ACHN (cell line): Measurements from ENCODE around the gene RAD51B.

Source experiments
- DNase-seq: peaks from one replicate; pipeline ENCODE4 v3.0.0-alpha.2; 2015
- in situ Hi-C: cut with HindIII; loops from 2 replicates; pipeline ENCODE4 v1.10.0; 2017; ENCODE audit warnings: low sequenced_read_pairs, low pct_ligation_motif_present, low pct_unique_long_range_greater_than_20kb

RAD51B gene

DNA sequence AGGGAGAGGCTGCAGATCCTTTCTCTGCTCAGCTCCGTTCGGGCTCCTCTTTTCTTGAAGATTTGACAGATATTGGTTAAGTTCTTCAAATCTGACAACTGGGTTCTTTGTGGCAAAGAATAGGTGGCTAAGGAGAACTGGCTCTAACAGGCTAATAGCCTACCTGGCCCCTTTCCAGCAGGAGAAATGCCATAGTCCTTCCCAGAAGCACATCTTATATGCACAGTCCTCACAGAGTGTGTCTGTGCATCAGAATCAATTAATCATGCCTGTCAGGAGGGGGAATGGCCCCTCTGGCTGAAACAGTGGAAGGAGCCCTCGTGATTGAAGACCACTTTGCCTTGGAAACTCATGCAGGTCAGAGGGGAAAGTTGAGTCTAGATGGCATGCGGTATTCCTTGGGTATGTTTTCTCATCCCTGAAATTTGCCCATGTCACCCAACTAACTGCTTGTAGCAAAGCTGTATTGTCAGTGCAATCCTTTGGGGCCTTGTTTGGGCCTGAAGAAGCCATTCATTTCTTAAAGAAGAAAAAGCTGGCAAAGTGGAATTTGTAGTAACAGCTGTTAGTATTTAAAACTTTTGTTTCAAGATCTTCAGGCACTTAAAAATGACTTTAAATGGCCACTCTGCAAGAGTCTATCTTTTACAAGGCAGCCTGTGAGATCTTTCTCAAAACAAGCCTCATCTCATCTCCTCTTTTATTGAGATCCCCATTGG is 721.8 kb downstream of the RAD51B start:
- no peak for DNase-seq
- in situ Hi-C loops, result no loop called here

DNA sequence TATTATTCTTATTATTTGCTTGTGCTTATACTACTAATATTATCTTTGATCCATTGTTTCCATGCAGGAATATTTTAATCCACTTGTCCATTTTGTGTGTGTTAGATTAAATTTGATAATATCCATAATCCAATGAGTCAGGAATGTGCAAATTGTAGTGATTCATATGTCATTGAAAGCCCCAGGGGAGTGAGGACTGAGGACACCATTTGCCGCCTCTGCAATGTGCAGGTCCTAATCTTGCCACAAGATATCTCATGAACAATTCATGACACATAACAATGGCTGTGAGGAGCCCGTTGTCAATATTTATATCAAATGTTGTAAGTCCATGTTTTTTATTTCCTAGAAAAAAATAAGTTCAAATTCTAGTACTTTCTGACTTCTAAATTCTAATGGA is 722.8 kb downstream of the RAD51B start:
- in situ Hi-C loops, result no loop called here

DNA sequence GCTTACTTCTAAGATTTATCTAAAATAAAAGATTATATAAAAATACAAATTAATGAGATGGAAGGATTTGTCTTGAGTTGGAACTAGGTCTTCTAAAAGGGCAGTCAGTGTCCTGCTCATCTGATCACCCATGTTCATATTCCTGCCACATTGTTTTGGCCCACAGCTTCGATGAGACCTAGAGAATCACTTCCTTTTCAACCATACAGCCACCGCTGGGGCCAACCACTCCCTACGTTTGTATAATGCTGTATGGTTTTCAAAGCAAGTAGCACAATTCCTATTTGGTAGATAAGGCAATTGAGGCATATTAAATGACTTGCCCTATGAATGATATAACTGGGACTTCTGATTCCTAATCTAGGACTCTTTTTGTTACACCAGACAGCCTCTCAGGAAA is 723.9 kb downstream of the RAD51B start:
- no peak for DNase-seq
- in situ Hi-C loops, result no loop called here

More for the DNA sequence above, 722.8 kb downstream of the RAD51B start:
- DNase-seq, result no peak

DNA sequence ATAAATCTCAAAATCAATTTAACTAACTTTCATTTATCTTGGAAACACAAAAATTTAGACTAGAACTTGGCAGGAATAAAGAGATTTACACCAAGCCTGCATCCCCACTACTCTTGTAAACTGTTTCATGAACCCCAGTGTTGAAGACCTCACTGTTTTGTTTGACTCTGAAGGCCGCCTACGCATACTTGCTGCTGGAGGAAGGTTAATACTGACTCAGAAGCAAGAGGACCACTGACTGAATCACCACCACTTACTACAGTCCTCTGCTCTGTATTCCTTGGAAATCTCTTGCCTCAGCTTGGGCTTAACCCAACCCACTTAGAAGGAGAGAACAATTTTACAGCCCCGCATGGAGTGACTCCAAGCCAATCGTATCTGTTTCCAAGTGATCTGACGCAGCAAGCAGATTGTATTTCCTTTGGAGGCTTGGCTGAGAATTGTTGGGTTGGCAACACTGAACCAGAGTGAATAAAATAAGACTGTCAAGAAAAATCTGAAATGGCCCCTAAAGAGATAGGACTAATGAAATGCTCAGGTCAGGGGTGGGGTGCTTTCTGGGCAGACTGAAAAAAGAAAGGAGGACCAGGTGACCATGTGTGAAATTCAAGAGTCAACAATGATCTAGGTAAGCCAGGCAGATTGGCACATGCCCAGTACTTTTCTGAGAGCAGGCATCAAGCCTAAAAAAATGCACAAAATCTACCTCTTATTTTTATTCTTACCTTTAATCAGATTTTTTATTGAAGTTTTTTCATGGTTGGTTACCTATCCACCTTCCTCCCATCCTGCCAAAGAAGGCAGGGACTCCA is 724.7 kb downstream of the RAD51B start:
- no peak for DNase-seq
- in situ Hi-C loops, result no loop called here

DNA sequence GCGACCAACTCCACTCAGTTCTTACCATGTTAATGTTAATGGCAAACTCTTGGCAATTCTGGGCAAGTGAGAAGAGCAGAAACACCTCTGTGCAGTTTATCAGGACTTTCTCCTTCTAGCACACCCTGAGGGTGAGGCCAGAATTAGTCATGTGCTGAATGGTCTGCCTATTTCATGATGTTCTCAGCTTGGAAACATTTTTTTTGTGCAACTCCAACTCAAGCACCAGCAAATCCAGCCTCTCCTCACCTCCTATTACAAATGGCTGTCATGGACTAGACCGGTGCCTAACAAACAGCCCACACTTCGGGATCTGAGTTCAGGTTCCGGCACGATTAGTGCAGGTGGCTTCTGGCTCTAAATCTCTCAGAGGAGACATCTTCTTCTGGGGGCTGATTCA is 727.3 kb downstream of the RAD51B start:
- no peak for DNase-seq
- in situ Hi-C loops, result no loop called here

DNA sequence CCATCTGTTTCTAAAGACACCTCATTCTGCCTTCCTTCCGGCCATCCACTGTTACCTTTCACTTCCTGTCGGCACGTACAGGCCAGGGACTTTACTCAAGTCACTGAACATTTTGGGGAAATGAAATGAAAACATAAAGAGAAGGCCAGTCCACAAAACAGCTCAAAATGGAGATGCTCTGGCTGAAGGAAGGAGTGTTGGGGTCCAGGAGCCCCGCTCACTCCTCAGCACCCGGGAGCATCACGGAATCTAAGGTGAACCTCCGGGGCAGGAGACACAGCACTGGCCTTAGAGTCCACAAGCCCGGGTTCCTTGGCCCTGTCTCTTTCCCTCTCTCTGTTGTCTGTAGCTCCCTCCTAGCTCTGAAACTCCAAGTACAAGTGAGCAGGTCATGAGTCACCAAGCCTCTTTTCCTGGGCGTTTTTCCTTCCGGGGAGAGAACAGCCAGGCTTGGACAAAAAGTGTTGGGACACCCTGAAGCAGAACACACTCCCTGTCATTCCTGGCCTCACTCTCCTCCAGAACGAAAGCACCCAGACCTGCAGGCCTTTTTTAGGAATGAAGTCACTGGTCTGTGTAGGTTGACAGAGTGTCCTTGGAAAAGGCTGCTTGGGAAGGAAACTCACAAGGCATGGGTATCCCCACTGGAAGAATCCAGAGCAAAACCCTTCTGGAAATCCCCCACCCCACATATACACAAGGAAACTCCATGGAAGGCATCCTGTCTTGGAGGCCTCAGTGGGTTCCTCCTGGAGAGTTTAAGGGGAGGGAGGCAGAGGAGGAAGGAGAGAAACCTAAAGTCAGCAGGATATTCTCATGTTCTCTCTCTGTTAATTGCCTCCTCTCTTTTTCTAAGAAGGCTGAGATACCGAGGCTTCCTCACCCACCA is 728.0 kb downstream of the RAD51B start:
- in situ Hi-C loops, result no loop called here
- DNase-seq, result peak; percentile 59

DNA sequence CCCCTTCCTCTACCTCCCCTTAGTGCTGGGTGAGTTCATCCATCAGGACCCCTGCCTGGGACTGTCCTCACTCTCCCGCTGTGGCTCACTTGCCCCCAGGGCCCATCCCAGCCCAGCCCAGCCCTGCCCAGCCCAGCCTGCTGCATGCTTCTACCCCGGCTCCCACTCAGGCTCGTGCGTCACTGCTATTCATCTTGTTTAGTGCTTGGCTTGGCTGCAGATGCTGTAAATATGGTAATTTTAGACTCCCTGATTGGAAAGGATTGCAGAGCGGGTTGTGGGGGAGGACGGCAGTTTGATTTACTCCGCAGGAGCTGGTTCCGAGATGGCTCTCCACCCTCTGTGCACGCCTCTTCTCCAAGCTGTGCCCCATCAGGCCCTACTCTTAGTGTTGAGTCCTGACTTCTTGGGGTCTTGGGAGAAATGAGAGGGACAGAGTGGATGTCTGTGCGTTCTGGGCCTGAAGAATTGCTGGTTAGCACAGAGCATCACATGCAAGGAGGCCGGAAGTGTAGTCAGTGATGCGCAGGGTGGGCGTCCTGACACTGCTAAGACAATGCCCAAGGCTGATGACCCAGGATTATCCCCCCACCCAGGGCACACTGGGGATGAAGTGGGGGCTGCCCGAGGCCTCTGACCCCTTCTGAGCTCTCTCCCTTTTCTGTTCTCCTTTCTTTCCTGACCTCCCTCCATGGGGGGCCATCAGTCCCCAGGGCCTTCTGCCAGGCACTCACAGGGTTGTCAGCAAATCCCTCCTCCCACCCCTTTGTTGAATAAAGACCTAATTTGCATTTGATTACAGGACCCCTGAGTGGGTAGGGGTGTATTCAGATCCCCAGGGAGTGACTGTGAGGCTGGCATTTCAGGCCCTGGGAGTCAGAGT is 728.9 kb downstream of the RAD51B start:
- no peak for DNase-seq
- in situ Hi-C loops, result no loop called here

DNA sequence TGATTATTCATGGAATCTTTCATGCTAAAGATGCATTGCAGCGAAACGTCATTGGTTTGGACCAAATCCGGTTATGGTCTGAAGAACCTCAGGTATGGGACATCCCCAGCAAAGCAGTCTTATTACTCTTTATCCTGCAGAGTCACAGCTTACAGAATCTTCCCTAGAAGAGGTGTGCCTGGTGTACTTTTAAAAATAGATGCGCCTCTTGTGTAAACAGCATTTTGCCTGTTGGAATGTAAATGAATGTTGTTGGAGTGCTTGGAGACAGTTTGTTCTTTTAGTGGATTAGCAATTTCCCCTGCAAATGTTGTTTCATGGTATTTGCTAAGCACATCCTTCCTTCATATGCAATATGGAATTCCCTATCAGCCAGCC is 730.7 kb downstream of the RAD51B start:
- peak; percentile 37 for DNase-seq
- in situ Hi-C loops, result no loop called here

DNA sequence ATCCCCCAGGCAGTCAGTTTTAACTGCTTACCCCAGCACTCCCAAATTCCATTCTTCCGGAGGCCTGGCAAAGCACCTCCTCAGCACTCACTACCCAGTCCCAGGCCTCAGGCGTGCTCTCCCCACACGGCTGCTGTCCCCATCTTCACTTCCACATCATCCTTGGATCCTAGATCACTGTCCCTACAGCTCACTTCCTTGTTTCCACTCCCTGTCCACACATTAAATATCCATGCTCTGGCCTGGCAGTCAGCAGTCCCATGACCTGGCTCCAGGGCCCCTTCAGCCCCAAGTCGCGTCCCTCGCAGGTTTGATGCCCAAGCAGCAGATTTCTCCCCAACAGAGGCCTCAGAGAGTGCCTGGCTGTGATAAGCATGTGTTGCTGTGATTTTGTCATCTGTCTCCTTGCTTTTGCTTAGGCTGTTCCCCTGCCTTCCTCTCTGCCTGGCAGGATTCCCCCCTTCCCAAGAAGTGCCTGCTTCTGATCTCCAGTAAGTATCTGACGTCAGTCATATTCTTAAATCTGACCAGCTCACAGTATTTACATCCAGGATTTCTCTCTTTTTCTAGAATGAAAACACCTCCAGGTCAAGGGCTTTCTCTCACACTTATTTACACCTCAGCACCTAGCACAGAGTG is 731.6 kb downstream of the RAD51B start:
- in situ Hi-C loops, result no loop called here
- DNase-seq, result no peak

DNA sequence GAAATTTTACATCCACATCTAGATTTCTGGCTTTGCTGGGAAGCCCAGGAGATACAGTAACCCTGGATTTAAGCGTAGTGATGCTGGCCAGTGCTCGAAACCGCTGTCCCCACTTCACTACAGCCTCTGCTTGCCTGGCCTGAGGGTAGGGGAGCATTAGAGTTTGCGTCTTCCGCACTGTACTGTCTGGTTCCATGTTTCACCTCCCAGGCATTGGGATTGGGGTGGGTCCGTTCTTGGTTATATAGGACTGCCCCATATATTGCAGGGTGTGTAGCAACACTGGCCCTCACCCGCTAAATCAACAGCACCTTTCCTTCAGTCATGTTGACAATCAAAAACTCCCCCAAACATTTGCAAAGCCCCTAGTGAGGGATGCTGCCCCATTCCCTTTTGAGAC is 732.5 kb downstream of the RAD51B start:
- no peak for DNase-seq
- in situ Hi-C loops, result no loop called here

DNA sequence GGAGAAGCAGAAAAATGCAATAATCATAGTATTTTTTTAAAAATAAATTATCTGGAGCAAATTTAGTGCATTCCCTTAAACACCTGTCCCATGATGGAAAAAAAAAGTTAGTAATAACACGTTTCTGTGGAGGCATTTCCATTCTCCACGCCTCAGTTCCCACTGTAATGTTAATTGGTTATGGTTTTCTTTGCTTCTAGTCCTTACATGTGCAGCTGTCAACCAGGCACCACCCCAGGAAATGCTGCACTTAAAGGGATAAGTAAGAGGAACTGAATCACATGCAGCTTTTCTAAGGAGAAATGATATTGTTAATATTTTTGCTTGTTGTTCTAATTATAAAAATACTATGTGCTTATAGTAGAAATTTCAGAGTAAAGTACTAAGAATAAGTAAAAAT is 733.0 kb downstream of the RAD51B start:
- in situ Hi-C loops, result no loop called here
- peak; percentile 29 for DNase-seq

DNA sequence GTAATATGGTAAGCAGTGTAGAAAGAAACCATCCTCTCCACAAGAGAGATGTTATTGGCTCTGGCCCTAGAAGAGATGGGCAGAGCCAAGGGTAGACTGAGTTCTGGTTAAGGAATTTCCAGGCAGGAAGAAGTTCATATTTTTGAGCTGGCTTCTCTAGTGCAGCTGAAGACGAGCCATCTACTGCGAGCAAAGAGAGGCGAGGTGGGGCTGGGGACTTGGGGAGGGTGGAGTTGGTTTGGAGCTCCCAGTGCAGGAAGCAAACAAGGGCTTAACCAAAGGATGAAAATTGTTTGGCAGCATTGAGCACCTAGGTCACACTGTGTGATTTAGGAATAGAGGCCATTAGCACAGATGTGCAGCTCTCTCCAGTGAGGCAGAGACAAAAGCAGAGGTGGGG is 733.7 kb downstream of the RAD51B start:
- DNase-seq, result no peak
- in situ Hi-C loops, result no loop called here

DNA sequence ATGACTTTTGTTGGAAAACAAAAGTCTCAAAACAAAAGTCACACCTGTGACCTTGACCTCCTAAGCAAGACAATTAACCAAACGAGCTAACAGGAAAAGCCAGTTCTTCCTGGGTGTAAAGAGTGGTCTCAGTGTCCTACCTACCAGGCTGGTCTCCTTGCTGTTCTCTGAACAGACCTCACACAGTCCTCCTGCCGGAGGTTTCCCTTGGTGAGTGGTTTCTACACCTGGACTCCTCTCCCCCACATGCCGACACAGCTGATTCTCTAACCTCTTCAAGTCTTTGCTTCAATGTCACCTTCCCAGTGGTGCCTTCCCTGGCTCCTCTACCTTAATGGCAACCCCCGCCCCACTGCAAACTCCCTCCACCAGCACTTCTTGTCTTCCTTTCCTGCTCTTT is 734.7 kb downstream of the RAD51B start:
- DNase-seq, result no peak
- in situ Hi-C loops, result no loop called here

DNA sequence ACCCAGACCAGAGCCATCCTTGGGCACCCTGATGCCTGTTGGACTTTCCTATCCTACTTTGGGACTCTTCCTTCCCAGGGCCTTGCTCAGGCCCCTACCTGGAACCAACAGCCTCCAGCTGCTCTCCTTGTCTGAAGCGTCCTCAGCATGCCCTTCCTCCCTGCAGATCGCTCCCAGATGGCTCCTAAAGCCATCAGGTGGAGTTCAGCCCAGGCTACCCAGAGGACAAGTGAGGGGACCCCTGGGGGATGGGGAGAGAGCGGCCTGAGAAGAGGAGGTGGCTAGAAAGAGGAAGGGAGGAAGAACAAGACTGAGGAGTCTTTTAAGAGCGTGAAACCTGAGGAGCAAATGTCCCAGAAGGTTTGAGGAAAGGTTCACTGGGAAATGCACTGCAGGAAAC is 736.7 kb downstream of the RAD51B start:
- in situ Hi-C loops, result no loop called here

DNA sequence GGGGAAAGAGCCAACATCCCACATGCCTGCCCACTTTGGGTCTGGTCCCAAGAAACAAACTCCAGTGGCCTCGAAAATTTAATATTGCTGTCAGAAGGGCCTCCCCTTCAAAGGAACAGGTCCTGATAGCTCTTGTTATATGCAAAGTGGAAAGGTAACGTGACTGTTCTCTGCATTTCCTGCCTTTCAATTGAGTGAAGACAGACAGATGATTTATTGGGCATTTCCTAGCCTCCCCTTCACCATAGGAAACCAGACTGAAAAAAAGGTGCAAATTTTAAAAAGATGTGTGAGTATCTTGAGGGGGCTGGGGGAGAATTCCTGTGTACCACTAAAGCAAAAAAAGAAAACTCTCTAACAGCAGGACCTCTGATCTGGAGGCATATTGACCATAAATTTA is 738.1 kb downstream of the RAD51B start:
- in situ Hi-C loops, result no loop called here
- no peak for DNase-seq

More for the DNA sequence above, 736.7 kb downstream of the RAD51B start:
- no peak for DNase-seq

DNA sequence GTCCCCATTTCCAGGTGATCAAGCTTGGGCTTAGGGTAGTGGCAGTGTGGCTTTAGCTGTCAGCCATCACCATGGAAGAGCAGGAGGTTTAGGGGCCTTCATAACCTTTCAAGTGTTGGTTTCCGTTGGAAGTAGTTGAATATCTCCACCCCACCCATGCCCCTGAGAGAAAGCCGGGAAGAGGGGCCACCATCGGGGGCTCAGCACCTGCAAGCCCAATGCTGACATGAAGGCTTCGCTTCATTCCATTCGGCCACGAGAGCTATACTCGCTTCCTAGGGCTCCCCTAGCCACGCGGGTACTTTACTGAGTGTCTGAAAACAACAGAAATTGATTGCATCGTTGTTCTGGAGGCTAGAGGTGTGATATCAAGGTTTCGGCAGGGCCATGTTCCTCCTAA is 738.5 kb downstream of the RAD51B start:
- DNase-seq, result no peak
- in situ Hi-C loops, result no loop called here

DNA sequence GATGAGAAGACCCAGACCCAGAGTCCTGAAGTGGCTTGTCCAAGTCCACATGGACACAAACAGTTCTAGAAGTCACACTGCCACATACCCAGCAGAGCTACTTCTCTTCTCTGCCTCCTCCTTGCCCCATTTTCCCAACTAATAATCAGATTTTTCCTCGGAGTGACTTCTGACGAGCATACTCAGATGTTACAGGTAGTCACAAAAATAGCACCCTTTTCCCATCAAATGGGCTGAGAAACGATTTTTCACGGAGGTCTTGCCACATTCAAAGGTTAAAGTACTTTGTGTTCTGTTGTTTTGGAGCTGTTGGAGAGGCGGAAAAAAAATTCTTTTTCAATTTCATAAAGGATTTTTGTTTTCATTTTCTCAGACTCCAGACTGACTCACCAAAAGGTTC is 740.4 kb downstream of the RAD51B start:
- no peak for DNase-seq
- in situ Hi-C loops, result no loop called here

DNA sequence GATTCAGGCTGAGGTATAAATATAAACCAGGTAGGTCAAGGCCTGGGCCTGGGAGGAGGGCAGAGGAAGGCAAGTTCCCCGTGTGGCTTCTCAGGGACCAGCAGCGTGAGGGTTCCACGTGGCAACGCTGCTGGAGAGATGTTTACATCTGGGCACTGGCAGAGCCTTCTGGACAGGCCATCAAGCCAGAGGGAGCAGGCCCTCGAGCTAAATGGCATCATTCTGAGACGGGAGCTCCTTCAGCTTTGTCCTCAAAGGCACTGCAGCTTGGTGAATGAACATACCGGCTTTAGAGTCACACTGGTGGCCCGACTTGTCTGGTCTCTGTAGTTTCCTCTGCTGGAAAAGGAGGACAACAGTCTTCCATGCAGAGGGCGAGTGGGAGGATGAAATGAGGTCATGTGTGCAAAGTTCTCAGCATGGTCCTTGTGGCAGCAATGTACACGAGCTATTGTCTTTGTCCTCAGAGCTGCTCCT is 742.0 kb downstream of the RAD51B start:
- in situ Hi-C loops, result no loop called here
- no peak for DNase-seq
